A549 (cell line): ENCODE results near the gene SLC34A1. TPM values are rescaled to one million over a fixed set of nuclear protein-coding genes. Genes with fewer than 3 reads are reported as not detected.

Experiments used
- ATAC-seq, 2 experiments: fragments of 200-7000 bp in 1 of 2; fragments of >200 bp in 1 of 2; cut with Nextera tagmentation in 1 of 2; cut with Tn5 transposase in 1 of 2; 3 replicates each; pipeline versions ENCODE4 v1.8.0 to v1.9.1; 2018 to 2020; ENCODE audit warnings: mild to moderate bottlenecking in 1 of 2, moderate library complexity in 1 of 2
- CTCF ChIA-PET: fragments of 300-600 bp; sonication (Branson Sonifier 250); formaldehyde crosslinking; extraction: SDS; loops from one replicate; lab custom pipeline; 2021; ENCODE audit warnings: antibody characterized with exemption, inconsistent platforms; lab: Yijun Ruan, JAX
- POLR2A ChIA-PET: fragments of 350-600 bp; formaldehyde crosslinking; extraction: SDS; loops from one replicate; lab custom pipeline; 2021; ENCODE audit warnings: antibody characterized with exemption, inconsistent platforms; lab: Yijun Ruan, JAX
- DNase-seq, 2 experiments: peaks; one replicate each; pipeline versions ENCODE4 v3.0.0 to v3.0.0-alpha.2; 2011 to 2016; ENCODE audit warnings: low read depth in 1 of 2, low spot score in 1 of 2
- FAIRE-seq: peaks from 2 replicates; lab custom pipeline; 2011; peaks lifted over from hg19 to GRCh38; lab: Jason Lieb, UNC
- H3K27ac ChIP-seq, 2 experiments: fragments of >200 bp; sonication (Bioruptor Twin); formaldehyde crosslinking; 3 replicates each; pipeline ENCODE4 v1.5.1; 2016 to 2017
- H3K4me1 ChIP-seq: fragments of >200 bp; sonication (Bioruptor Twin); formaldehyde crosslinking; 3 replicates; pipeline ENCODE4 v1.6.1; 2016
- H3K4me2 ChIP-seq: fragments of >200 bp; sonication (Bioruptor Twin); formaldehyde crosslinking; 3 replicates; pipeline ENCODE4 v1.6.1; 2016
- H3K4me3 ChIP-seq: fragments of >200 bp; sonication (Bioruptor Twin); formaldehyde crosslinking; 3 replicates; pipeline ENCODE4 v1.5.1; 2016
- H3K9me3 ChIP-seq: fragments of >200 bp; sonication (Bioruptor Twin); formaldehyde crosslinking; 3 replicates; pipeline ENCODE4 v1.6.1; 2016
- ATOH8 ChIP-seq: fragments of 250-450 bp; sonication (Bioruptor Pico); IDR thresholded peaks from 2 replicates; pipeline ENCODE4 v1.5.0; 2020; ENCODE audit warnings: low read depth, mild to moderate bottlenecking, moderate library complexity
- BHLHE40 ChIP-seq: IDR thresholded peaks from 2 replicates; pipeline ENCODE4 v1.6.1; 2012; ENCODE audit warnings: low read depth, low read length, inconsistent platforms
- EHMT2 ChIP-seq: fragments of 200-600 bp; sonication (generic); IDR thresholded peaks from 2 replicates; pipeline ENCODE4 v1.6.1; 2016; ENCODE audit warnings: antibody characterized with exemption, low read depth, mild to moderate bottlenecking, moderate library complexity
- EP300 ChIP-seq, 2 experiments: fragments of >200 bp; sonication (Bioruptor Twin); formaldehyde crosslinking; IDR thresholded peaks; 2 replicates in 1 of 2; 3 replicates in 1 of 2; pipeline ENCODE4 v1.6.1; 2016 to 2017
- HES2 ChIP-seq: fragments of >200 bp; sonication (Bioruptor Twin); formaldehyde crosslinking; IDR thresholded peaks from 2 replicates; pipeline ENCODE4 v1.6.1; 2016
- HEYL ChIP-seq: fragments of 250-450 bp; sonication (Bioruptor Pico); IDR thresholded peaks from 2 replicates; pipeline ENCODE4 v1.8.0; 2021; ENCODE audit warnings: mild to moderate bottlenecking, moderate library complexity
- HOXB13 ChIP-seq: fragments of 250-450 bp; sonication (Bioruptor Pico); IDR thresholded peaks from 2 replicates; pipeline ENCODE4 v1.5.0; 2020; ENCODE audit warnings: low read depth, mild to moderate bottlenecking, moderate library complexity
- JUN ChIP-seq, 2 experiments: fragments of >200 bp; sonication (Bioruptor Twin); formaldehyde crosslinking; IDR thresholded peaks; 2 replicates in 1 of 2; 3 replicates in 1 of 2; pipeline ENCODE4 v1.6.1; 2016 to 2017
- MYC ChIP-seq: IDR thresholded peaks from 2 replicates; pipeline ENCODE4 v1.6.1; 2012; ENCODE audit warnings: mild to moderate bottlenecking, inconsistent platforms, low read length, improper control_type of control experiment, borderline replicate concordance
- NPAS2 ChIP-seq: fragments of 250-450 bp; sonication (Bioruptor Pico); IDR thresholded peaks from 2 replicates; pipeline ENCODE4 v1.8.0; 2022; ENCODE audit warnings: mild to moderate bottlenecking, moderate library complexity, borderline replicate concordance
- NR3C1 ChIP-seq: fragments of >200 bp; sonication (Bioruptor Twin); formaldehyde crosslinking; IDR thresholded peaks from 3 replicates; pipeline ENCODE4 v1.6.1; 2017
- POLR2A ChIP-seq: IDR thresholded peaks from 2 replicates; pipeline ENCODE4 v1.6.1; 2012; ENCODE audit warnings: mild to moderate bottlenecking, low read length
- SMC3 ChIP-seq: fragments of >200 bp; sonication (Bioruptor Twin); formaldehyde crosslinking; IDR thresholded peaks from 3 replicates; pipeline ENCODE4 v1.6.1; 2018; ENCODE audit warnings: inconsistent platforms
- TP53 ChIP-seq: fragments of 250-450 bp; sonication (Bioruptor Pico); IDR thresholded peaks from 2 replicates; pipeline ENCODE4 v1.5.0; 2021; ENCODE audit warnings: mild to moderate bottlenecking, moderate library complexity
- ZC3H11A ChIP-seq: fragments of 450-650 bp; IDR thresholded peaks from 2 replicates; pipeline ENCODE4 v1.6.1; 2014; ENCODE audit warnings: antibody characterized with exemption, mild to moderate bottlenecking
- ZFP36 ChIP-seq: fragments of 450-650 bp; IDR thresholded peaks from 2 replicates; pipeline ENCODE4 v1.6.1; 2014; ENCODE audit warnings: borderline replicate concordance; ENCODE audit not compliant: partially characterized antibody
- WGBS: methylation state at CpG from one replicate; pipeline ENCODE4 v1.1.6; 2017; ENCODE audit errors: missing lambda C conversion rate; 5-methylcytosine and 5-hydroxymethylcytosine counted together
- polyA plus RNA-seq, 4 experiments: library from polyadenylated mRNA; depleted of rRNA in 3 of 4; stranded (reverse); fragments of >200 nt; fragmentation: RNase III in 1 of 4; extraction: RNeasy Plus Mini Kit Qiagen cat#74134 plus additional on column Dnase treatment in 1 of 4; gene quantifications; 2 replicates in 3 of 4; 3 replicates in 1 of 4; pipeline ENCODE4 v1.2.3, GENCODE V29; 2011 to 2017

Gene SLC34A1
- polyA plus RNA-seq, 2 of the 4 experiments (the other 2 are of a cell fraction), result 0.03 TPM; not detected in 1

GRCh38 chr5:177429248-177430040, 45.2 kb downstream of the SLC34A1 start (continued):
- TF ChIP-seq EP300 (IDR thresholded peaks at IDR 0.05) (no peak), BHLHE40 (no peak), ZC3H11A (no peak)

- ATAC-seq, result no peak
- peaks cover 15% of the 10 kb centered on the region for H3K4me1 ChIP-seq
- POLR2A ChIA-PET, result no interaction called here
- no peaks in the 10 kb centered on the region for H3K9me3 ChIP-seq
- H3K27ac ChIP-seq, result no peak overlapping the region
- TF ChIP-seq EHMT2 (no peak), POLR2A (0 out of 2 replicates have a peak, but pooled peaks have one; percentile 21)
- TF ChIP-seq, all 56 proteins: peak for 1
- CTCF ChIA-PET, result interaction anchor here (14.5 to 36.0 kb wide), 2 partner anchors 18 to 27 kb away, joined by 152 to 871 read pairs; partner anchors contain the start of gene PRR7
- 91% methylated on average over 22 of the region's 26 CpGs for WGBS
- Histone ChIP-seq H3K4me2 (no peak overlapping the region), H3K4me3 (no peak overlapping the region)
- FAIRE-seq (no peak), DNase-seq (no peak)
Measured at GRCh38 chr5:177430140-177430951, 46.1 kb downstream of the SLC34A1 start.

GRCh38 chr5:177430972-177431316, 46.7 kb downstream of the SLC34A1 start:
- Histone ChIP-seq H3K4me2 (no peak overlapping the region), H3K27ac (no peak overlapping the region), H3K9me3 (no peaks in the 10 kb centered on the region)
- FAIRE-seq (no peak), DNase-seq (no peak), ATAC-seq (no peak)
- 87% methylated on average over 7 of the region's 7 CpGs for WGBS
- TF ChIP-seq HOXB13 (CRISPR knock-in tag) (no peak), HEYL (CRISPR knock-in tag) (no peak), NPAS2 (CRISPR knock-in tag) (no peak), EHMT2 (no peak), HES2 (no peak), MYC (no peak), ATOH8 (no peak), NR3C1 (no peak)
- TF ChIP-seq, all 56 proteins: peak for 0
- Histone ChIP-seq H3K4me1 (peaks cover 12% of the 10 kb centered on the region), H3K4me3 (no peak overlapping the region)
- POLR2A ChIA-PET, result no interaction called here
- CTCF ChIA-PET, result interaction anchor here (1.6 to 36.0 kb wide), 3 partner anchors 17 to 112 kb away, joined by 5 to 871 read pairs (median 152); partner anchors contain the start of gene PRR7

GRCh38 chr5:177431317-177432142, 47.3 kb downstream of the SLC34A1 start:
- H3K27ac ChIP-seq, result no peak overlapping the region
- no peak overlapping the region for H3K4me3 ChIP-seq
- peaks cover 12% of the 10 kb centered on the region for H3K4me1 ChIP-seq
- DNase-seq (no peak), FAIRE-seq (no peak), ATAC-seq (peak in 1 of 2 experiments; percentile 2; a peak in 2 of 6 replicates)
- POLR2A ChIA-PET, result interaction anchor here (1.1 to 1.5 kb wide), 2 partner anchors 10 to 29 kb away, joined by 3 to 4 read pairs; no protein-coding TSS in a partner anchor
- no peak overlapping the region for H3K4me2 ChIP-seq
- 91% methylated on average over 16 of the region's 29 CpGs for WGBS
- no peaks in the 10 kb centered on the region for H3K9me3 ChIP-seq
- peak; percentile 51 for TF ChIP-seq ZFP36
- TF ChIP-seq SMC3, result no peak
- peak in 1 of 2 experiments; percentile 16; a peak in 1 of 5 replicates for TF ChIP-seq JUN (IDR thresholded peaks at IDR 0.05)
- TF ChIP-seq TP53 (CRISPR knock-in tag), result 0 out of 2 replicates have a peak, but pooled peaks have one; percentile 44
- TF ChIP-seq, all 56 proteins: peak for 3
- CTCF ChIA-PET, result interaction anchor here (1.6 to 36.0 kb wide), 4 partner anchors 17 to 113 kb away, joined by 5 to 871 read pairs (median 82); partner anchors contain the start of gene PRR7
